GM19193 (cell line): ENCODE data around the gene SOX1.

Source experiments
- POLR2A ChIP-seq: IDR thresholded peaks from 4 replicates; pipeline ENCODE4 v1.6.1; 2011; ENCODE audit not compliant: insufficient read depth, insufficient read length; ENCODE audit errors: extremely low read depth

Gene SOX1

DNA sequence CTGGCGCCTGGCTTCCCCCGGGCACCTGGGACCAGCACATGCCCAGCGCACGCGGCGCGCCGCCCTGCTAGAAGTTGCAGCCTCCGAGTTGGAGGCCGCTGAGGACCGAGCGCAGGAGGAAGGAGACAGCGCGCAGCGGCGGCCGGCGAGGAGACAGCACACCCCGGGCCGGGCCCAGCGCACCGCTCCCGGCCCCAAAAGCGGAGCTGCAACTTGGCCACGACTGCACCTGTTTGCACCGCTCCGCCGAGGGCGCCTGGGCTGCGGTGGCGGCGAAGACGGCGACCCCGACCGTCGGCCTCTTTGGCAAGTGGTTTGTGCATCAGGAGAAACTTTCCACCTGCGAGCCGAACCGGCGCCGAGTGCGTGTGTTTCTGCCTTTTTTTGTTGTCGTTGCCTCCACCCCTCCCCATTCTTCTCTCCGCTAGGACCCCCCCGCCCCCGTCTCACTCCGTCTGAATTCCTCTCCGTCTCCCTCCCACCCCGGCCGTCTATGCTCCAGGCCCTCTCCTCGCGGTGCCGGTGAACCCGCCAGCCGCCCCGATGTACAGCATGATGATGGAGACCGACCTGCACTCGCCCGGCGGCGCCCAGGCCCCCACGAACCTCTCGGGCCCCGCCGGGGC is at the start of gene SOX1:
TSS of gene SOX1 (plus strand) at position 34 of the 626 bp plus-strand sequence. CDS start at position 544, 510 bp downstream.
- TF ChIP-seq POLR2A, result no peak

DNA sequence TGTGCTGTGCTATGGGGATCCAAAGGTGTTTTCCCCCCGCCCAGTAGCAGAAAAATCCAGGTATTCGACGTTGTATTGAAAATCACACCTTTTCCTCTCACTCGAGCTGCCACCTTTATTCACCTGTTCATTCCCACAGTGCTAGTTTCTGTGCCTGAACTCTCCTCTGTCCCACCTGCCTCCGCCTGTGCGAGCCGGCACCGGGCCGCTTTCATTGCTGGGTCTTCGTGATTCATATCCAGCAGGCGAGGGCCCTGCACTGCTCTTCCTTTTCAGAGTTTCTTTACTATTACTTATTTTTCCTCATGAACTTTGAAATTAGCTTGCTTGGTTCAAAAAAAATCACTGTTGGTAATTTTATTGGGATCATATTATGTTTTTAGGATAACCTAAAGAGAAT is 42.4 kb upstream of the SOX1 start:
- TF ChIP-seq POLR2A, result no peak

DNA sequence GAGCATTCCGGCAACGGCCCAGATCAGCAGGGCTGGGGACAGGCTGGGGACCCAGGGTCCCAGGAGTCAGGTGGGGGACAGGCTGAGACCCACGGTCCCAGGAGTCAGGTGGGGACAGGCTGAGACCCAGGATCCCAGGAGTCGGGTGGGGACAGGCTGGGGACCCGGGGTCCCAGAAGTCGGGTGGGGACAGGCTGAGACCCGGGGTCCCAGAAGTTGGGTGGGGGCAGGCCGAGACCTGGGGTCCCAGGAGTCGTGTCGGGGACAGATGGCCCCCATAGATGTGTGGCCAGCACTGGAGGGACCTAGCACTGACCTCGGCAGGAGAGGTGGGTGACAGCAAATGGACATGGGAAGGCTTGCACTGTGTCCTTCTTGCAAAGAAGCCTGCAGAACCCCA is 39.7 kb upstream of the SOX1 start:
- no peak for TF ChIP-seq POLR2A

DNA sequence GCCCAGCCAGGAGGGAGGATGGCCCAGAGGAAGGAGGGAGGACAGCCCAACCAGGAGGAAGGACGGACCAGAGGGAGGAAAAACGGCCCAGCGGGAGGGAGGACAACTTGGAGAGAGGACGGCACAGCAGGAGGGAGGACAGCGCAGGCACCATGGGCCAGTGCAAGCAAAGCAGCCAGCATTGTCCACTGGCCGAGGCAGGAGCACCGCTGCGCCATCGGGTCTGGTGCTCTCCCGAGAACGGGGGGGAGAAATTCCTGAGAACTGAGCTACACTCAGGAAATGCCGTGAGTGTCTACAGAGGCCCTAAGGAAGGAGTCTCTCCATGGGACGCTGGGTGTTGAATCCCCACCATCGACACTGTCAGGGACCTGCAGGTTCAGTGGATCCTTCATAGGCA is 38.5 kb upstream of the SOX1 start:
- TF ChIP-seq POLR2A, result no peak

DNA sequence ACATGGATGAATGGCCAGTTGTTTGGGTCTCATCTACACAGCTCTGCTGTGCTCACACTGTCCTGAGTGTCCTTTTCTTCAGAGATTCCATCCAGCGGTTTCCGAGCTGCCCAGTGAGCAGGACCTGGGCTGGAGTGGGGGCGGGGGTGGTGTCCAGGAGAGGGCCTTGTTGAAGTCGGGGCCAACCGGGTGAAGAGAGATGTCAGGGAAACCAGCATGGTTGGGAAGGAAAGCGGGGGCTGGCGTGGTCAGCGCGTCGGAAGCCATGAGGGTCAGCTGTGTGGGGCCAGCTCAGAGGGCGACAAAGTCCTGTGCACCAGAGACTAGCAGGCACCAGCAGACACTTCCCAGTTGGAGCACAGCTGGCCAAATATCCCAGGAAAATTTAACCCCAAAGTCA is 37.8 kb upstream of the SOX1 start:
- TF ChIP-seq POLR2A, result no peak

DNA sequence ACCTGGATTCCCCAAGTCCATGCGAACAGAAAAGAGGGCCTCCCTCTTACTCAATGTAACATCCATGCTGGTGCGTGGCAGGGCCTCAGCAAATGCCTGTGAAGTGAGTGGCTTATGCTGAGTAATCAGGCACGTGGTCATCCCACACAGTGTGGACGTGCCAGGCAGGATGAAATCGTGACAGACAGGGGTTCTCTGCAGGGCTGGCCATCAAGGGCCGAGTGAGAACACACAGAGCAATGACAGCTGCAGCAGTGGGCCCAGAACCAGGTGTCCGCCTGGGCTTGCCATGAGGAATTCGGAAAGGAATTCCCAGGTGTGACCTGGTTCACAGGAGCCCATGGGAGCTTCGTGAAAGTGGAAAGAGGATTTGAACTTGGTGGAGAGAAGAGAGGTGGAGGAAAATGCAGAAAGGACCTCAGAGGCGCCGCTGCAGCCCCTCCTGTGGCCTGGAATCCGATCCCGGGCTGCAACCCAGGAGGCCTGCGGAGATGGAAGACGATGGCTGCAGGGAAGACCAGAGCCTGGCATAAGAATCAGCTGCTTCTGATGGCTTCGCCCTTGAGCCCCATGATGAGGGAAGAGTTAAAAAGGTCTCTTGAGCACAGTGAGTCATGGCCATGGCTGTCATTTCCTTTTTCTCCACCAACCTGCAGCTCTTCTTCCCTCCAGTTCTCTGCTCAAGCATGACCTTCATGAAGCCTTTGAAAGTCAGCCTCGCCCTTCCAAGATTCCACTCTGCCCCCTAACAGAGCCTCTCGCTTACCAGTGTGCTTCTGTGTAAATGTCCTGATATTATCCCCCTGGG is 34.6 kb upstream of the SOX1 start:
- TF ChIP-seq POLR2A, result no peak

DNA sequence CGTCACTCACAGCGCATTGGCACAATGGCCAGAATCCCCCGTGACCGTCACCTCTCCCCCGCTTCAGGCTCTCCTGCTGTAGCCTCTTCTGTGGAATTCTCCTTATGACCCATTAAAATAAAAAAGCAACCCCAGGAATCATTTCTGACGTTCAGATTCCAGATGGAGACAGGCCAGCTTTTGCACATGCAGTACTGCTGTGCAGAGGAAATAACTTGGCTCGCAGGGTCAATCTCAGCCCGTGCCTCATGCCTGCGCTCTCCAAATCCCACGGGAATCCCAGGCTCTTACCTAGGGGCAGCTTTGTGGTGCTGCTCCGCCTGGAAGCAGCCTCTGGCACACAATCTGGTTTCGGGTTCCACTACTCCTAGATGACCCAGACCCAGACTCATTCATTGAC is 32.7 kb upstream of the SOX1 start:
- TF ChIP-seq POLR2A, result no peak

DNA sequence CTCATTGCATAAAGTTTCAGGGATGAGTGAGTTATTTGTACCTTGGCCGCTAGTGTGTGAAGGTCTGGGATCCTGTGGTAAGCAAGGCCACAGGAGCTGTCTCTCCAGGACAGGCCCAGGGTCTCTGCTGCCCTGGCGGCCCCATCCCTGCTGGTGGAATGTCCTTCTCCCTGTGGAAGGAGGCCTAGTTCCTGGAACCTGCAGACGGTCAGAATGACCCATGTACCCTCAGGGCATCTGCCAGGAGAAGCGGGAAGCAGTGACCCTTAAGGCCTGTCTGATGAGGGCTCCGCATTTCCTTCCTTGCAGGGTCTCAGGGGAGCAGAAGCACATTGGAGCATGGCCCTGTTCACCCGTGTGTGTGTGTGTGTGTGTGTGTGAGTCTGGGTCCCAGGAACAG is 32.1 kb upstream of the SOX1 start:
- no peak for TF ChIP-seq POLR2A

DNA sequence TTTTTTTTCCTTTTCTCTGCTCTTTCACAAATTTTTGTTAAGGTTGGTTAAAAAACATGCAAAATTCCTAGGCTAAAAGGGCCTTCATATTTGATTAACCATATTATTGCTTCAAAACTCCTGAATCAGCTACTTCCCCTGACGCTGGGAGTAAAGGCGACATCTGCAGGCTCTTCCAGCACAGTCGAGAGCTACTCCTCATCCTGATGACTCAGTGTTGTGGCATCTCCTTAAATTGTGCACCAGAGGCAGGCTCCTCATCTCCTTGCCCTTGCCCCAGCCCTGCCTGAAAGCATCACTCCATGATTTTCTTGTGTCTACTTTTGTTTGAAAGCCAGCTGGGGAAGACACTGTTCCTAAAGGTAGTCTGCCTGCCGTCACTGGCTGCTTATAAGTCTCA is 24.5 kb upstream of the SOX1 start:
- no peak for TF ChIP-seq POLR2A

DNA sequence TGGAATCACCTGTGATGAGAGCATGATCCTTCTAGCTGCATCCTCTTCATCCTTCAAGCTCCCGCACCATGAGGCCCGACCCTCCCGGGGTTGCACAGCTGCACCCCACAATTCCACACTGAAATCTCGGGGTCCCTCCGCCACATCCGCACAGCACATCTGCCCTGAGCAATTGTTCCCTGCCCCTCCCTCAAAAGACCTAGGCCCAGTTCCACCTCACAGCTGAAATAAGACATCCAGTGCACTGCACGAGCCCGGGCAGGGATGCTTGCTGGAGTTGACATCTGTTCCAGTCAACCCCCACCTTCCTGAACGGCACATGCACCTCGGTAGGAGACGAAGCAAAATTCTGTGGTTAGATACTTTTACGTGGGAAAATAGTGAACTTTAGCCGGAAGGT is 14.7 kb upstream of the SOX1 start:
- no peak for TF ChIP-seq POLR2A

DNA sequence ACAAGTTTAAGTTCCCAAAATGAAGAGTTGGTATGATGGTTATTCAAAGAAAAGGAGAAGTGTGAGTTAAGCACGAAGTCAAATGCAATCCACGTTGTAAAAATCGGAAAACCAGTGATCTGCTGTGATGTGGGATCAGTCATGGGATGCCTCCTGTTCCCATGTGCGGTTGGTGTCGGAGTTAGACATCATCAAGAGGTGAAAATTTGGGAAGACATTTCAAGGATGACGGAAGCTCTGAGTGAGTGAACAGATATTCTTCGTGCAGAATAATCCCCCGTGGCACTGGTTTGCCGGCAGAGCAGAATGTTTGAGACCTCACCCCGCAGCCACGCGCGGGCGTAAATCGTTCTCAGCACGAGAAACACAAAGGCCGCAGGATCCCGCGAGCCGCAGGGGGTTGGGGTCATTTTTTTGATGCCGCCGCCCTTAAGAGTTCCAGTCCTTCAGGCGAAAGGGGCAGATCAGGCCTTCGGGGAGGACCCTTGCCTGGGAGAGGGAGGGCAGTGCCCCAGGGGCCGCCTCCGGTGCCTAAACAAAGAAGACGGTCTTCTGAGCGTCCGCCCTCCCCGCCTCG is 13.7 kb upstream of the SOX1 start:
- no peak for TF ChIP-seq POLR2A

DNA sequence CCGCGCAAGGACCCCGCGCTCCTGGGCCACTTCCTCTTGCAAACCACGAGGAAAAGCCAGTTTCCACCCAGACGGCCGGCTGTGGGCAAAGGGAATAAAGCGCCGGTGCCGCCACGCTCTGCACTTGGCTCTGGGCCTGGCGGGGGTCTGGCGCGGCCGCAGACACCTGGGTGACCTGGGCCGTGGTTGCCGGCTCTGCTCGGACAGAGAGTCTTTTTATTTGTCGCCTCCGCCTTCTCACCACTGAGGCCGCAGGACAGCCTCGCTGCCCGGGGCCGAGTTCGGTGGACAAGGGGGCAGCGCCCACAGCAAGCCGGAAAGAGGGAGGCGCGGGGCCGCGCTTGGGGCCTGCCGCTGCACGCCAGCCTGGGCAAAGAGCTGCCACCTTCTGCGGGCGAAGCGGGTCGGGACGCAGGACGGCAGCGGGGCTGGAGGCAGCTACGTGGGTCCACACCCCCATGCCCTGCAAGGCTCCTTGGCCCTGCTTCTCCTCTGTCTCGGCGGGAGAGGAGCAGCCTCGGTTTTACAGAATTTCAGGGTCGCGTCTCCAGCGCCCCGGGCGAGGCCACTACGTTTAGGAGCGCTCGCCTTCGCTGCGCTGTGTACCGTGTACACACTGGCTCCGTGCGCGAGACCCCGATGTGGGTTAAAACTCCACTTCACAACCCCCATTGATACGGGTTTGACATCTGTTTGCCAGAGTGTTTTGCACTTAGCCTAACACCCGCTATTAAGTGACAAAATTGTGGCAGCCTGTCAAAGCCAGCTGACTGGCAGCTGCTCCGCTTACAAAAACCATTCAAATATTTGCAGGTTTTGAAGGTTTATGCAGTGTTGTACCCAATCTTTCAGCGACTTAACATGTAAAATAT is 13.0 kb upstream of the SOX1 start:
- no peak for TF ChIP-seq POLR2A

DNA sequence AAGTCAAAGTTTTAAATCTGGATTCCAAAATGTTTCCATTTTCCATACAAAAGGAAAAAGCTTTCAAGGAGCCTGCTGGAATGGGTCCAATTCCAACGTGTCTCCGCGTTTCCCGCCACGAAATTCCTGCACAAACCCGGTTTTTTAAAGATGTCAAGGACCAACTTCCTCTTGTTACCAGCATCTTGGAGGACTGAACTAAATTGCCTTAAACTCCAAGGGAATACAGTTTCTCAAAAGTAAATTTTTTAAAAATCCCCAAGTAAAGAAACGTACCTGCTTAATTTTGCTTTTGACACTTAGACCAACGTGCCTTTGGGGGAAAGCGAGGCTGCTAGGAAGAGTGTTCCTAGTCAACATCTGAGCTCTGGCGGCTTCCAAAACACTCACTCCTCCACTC is 12.3 kb upstream of the SOX1 start:
- TF ChIP-seq POLR2A, result no peak

DNA sequence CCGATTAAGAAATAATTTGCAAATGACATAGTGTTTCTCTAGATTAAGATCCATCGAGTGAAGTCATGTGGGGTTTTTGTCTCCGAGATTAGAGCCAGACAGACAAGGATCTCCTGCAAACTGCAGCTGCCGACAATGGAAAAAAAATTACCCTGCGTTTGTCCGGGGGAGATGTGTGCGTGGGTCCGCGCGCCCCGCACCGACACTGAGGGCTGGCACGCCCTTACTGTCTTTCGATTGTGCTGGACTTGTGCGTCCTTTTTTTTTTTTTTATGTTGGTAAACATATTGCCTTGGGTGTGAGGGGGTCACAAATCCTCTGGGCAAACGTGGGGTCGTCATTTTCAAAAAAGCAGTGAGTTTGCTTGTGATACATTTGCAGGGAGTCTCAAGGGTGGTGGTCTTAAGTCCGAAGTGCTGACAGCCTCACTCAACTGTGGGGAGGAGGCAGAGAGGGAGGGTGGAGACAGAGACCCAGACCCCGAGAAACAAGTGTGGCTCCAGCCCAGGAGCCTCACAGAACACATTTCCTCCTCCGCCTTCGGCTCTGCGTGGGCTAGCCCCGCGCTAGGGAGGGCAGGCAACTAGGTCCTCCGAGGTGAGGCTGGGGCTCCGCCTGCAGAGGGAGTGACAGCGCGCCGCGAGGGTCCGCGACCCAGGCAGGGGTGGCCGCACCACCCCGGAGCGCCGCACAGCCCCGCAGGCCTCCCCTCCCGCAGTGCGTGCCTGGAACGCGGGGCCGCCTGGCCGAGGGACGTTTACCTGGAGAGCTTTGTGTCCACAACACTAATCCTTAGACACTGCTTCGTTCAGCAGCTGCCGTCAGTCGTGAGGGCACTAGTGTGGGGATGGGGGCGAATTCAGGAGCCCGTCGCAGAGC is 11.7 kb upstream of the SOX1 start:
- TF ChIP-seq POLR2A, result no peak
